ENCODE data around the gene SUCNR1.
"Not testable (repeated sequence)": the region's sequence is repeated elsewhere in the genome, so short reads cannot be mapped to it uniquely, and the experiment has no call there.

The SUCNR1 gene

GRCh38 chr3:151873398-151873797 is at the start of gene SUCNR1:
Gene SUCNR1, plus strand, starts transcription at chr3:151873643. Its CDS starts 6,250 bp downstream, at chr3:151879893.
- no peak for FAIRE-seq

- FAIRE-seq = no peak
These were observed 45.6 kb upstream of the SUCNR1 start for GRCh38 chr3:151827816-151828215.

GRCh38 chr3:151835751-151836525 is 37.5 kb upstream of the SUCNR1 start:
- FAIRE-seq = no peak

- FAIRE-seq = no peak
These were observed 36.4 kb upstream of the SUCNR1 start for GRCh38 chr3:151837057-151837456.

- peak; percentile 97 for FAIRE-seq
These were observed 34.7 kb upstream of the SUCNR1 start for GRCh38 chr3:151838574-151839312.

- no peak for FAIRE-seq
These were observed 34.2 kb upstream of the SUCNR1 start for GRCh38 chr3:151839313-151839631.

GRCh38 chr3:151841801-151842200 is 31.6 kb upstream of the SUCNR1 start:
- FAIRE-seq = no peak

- no peak for FAIRE-seq
These were observed 30.2 kb upstream of the SUCNR1 start for GRCh38 chr3:151843275-151843674.

- FAIRE-seq = peak; percentile 67
These were observed 28.0 kb upstream of the SUCNR1 start for GRCh38 chr3:151845306-151845905.

- not testable (repeated sequence) for FAIRE-seq
These were observed 23.4 kb upstream of the SUCNR1 start for GRCh38 chr3:151850065-151850464.

- no peak for FAIRE-seq
These were observed 21.2 kb upstream of the SUCNR1 start for GRCh38 chr3:151852074-151852811.

GRCh38 chr3:151856118-151856517 is 17.3 kb upstream of the SUCNR1 start:
- FAIRE-seq = no peak

GRCh38 chr3:151856641-151857040 is 16.8 kb upstream of the SUCNR1 start:
- FAIRE-seq = no peak

- no peak for FAIRE-seq
These were observed 14.2 kb upstream of the SUCNR1 start for GRCh38 chr3:151859233-151859673.

GRCh38 chr3:151859905-151860304 is 13.5 kb upstream of the SUCNR1 start:
- FAIRE-seq = no peak

GRCh38 chr3:151863611-151864010 is 9.8 kb upstream of the SUCNR1 start:
- FAIRE-seq = no peak

GRCh38 chr3:151864423-151865101 is 8.9 kb upstream of the SUCNR1 start:
- FAIRE-seq = no peak

GRCh38 chr3:151866711-151867410 is 6.6 kb upstream of the SUCNR1 start:
- no peak for FAIRE-seq

- FAIRE-seq = no peak
These were observed 5.8 kb upstream of the SUCNR1 start for GRCh38 chr3:151867666-151868065.

- FAIRE-seq = no peak
These were observed 4.3 kb upstream of the SUCNR1 start for GRCh38 chr3:151869181-151869580.

GRCh38 chr3:151871639-151872468 is 1.6 kb upstream of the SUCNR1 start:
- no peak for FAIRE-seq
